Right atrium auricular region (tissue), 2 donors: ENCODE results near the gene MCTP2. TPM values are rescaled to one million over a fixed set of nuclear protein-coding genes. Genes with fewer than 3 reads are reported as not detected.

Source experiments
- DNase-seq: peaks from one replicate; pipeline ENCODE4 v3.0.0-alpha.2; 2019; ENCODE audit warnings: low spot score
- H3K27ac ChIP-seq, 2 donors: fragments of 200-600 bp; sonication (generic); 1 replicate in 1 of 2; 2 replicates in 1 of 2; pipeline ENCODE4 v1.5.1; 2016 to 2019
- H3K27me3 ChIP-seq, 2 donors: fragments of 200-600 bp; sonication (generic); one replicate each; pipeline versions ENCODE4 v1.5.1 to v1.6.0; 2017 to 2019
- H3K36me3 ChIP-seq: fragments of 200-600 bp; sonication (generic); one replicate; pipeline ENCODE4 v1.5.1; 2016
- H3K4me1 ChIP-seq, 2 donors: fragments of 200-600 bp; sonication (generic); one replicate each; pipeline versions ENCODE4 v1.5.1 to v1.6.0; 2017 to 2019
- H3K4me3 ChIP-seq, 2 donors: fragments of 200-600 bp; sonication (generic); 1 replicate in 1 of 2; 2 replicates in 1 of 2; pipeline ENCODE4 v1.5.1; 2017 to 2019; ENCODE audit warnings: mild to moderate bottlenecking in 1 of 2, moderate library complexity in 1 of 2
- H3K9me3 ChIP-seq, 2 donors: fragments of 200-600 bp; sonication (generic); one replicate each; pipeline ENCODE4 v1.5.1; 2019
- total RNA-seq, 2 donors: library from RNA; depleted of rRNA; stranded (reverse); fragments of >200 nt; gene quantifications; one replicate each; pipeline ENCODE4 v1.1.0, GENCODE V29; 2016
- TF ChIP-seq, protein P1 (sequence below), 2 donors: fragments of 200-600 bp; sonication (generic); IDR thresholded peaks; one replicate each; pipeline ENCODE4 v1.5.1; 2019; ENCODE audit warnings: antibody characterized with exemption in 2 of 2

MCTP2 gene
- total RNA-seq, 2 donors from 2014 or later: 2.0 to 5.6 TPM

DNA sequence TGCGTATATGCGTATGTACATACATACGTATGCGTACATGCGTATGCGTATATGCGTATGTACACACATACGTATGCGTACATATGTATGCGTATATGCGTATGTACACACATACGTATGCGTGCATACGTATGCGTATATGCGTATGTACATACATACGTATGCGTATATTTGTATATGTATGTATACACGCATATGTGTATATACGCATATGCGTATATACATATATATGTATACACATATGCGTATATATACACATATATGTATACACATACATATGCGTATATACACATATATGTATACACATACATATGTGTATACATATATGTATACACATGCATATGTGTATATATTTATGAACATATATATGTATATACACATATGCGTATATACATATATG lies 12.1 kb downstream of the MCTP2 start:
- H3K4me1 ChIP-seq: no peaks in the 10 kb centered on the region
- TF ChIP-seq, protein P1, sequence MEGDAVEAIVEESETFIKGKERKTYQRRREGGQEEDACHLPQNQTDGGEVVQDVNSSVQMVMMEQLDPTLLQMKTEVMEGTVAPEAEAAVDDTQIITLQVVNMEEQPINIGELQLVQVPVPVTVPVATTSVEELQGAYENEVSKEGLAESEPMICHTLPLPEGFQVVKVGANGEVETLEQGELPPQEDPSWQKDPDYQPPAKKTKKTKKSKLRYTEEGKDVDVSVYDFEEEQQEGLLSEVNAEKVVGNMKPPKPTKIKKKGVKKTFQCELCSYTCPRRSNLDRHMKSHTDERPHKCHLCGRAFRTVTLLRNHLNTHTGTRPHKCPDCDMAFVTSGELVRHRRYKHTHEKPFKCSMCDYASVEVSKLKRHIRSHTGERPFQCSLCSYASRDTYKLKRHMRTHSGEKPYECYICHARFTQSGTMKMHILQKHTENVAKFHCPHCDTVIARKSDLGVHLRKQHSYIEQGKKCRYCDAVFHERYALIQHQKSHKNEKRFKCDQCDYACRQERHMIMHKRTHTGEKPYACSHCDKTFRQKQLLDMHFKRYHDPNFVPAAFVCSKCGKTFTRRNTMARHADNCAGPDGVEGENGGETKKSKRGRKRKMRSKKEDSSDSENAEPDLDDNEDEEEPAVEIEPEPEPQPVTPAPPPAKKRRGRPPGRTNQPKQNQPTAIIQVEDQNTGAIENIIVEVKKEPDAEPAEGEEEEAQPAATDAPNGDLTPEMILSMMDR (IDR thresholded peaks at IDR 0.05): no peak
- H3K27ac ChIP-seq: no peak overlapping the region
- no peaks in the 10 kb centered on the region for H3K27me3 ChIP-seq
- no peaks in the 10 kb centered on the region for H3K9me3 ChIP-seq
- H3K4me3 ChIP-seq: no peak overlapping the region
- H3K36me3 ChIP-seq: no peaks in the 10 kb centered on the region
- no peak for DNase-seq

DNA sequence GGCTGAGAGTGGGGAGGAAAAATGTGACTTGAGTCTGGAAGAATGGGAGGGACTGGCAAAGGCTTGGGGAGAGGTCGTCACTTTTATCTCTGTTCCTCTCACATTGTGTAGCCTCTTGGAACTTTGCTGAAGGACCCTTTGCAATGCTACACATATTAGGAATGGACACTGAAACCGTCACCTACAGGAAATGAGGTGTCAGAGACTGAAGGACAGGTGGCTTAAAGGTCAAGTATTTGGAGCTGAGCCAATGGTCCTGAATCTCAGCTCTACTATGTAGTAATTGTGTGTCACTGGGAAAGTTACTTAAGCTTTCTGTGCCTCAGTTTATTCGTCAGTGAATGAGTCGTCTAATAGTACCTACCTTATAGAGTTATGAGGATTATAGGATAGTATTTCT lies 14.7 kb downstream of the MCTP2 start:
- no peaks in the 10 kb centered on the region for H3K36me3 ChIP-seq
- H3K4me1 ChIP-seq: no peaks in the 10 kb centered on the region
- H3K27me3 ChIP-seq: no peaks in the 10 kb centered on the region
- DNase-seq: no peak
- no peak overlapping the region for H3K4me3 ChIP-seq
- H3K9me3 ChIP-seq: no peaks in the 10 kb centered on the region
- no peak overlapping the region for H3K27ac ChIP-seq
- TF ChIP-seq, protein P1 (IDR thresholded peaks at IDR 0.05): no peak

DNA sequence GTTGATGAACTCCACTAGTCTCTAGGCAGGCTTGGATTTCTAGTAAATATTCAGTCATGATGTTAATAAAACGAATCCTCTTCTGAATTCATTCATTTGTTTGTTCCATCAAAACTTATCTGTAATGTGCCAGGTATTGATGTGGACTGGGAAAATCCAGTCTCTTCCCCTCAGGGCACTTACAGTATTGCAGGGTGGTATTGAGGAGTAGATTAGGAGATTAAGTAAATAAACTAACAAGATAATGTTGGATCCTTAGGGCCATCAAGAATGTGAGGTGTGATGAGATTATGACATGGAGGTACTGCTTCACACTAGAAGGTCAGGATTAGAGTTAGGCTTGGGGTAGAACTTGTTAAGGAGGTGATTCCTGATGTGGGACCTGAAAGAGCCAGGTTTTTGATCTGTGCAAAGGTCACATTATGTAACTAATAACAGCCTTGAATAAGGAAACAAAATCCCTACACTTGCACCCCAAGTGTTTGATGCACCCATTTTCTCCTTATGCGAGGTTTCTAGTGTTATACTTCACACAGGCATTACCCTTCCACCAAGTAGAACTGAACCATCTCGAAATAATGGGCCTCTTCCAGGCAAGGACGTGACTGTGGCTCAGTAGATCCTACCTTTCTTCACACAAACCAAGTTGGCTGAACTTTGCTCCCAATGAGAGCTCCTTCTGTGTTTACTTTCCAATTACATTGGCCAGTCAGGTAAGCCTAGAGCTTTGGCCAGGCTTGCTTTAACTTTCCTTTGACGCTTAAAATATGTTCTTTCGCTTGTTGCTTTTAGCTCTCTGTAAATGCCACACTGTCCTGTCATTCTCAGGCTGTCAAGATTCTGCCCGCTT lies 16.7 kb downstream of the MCTP2 start:
- H3K9me3 ChIP-seq: no peaks in the 10 kb centered on the region
- no peaks in the 10 kb centered on the region for H3K4me1 ChIP-seq
- no peaks in the 10 kb centered on the region for H3K36me3 ChIP-seq
- TF ChIP-seq, protein P1 (IDR thresholded peaks at IDR 0.05): no peak
- DNase-seq: no peak
- H3K27ac ChIP-seq: no peak overlapping the region
- H3K27me3 ChIP-seq: no peaks in the 10 kb centered on the region
- H3K4me3 ChIP-seq: no peak overlapping the region

DNA sequence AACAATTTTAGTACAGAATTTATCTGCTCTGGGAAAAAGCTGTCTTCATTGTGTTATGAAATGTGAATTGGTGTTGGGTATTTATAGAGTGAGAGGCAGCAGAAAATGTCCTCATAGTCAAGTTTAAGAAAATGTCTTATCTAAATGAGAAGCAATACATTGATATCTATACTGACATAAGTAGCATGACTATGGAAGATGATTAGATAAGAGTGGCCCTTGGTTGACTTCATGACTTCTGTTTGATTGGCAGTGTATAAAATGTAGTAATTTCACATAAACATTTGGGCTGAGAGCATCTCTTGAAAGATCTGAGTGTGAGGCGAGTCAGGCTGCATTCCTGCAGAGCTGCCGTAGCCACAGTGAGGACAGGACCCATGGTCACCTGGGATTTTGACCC lies 19.4 kb downstream of the MCTP2 start:
- H3K4me1 ChIP-seq: no peaks in the 10 kb centered on the region
- no peak for DNase-seq
- H3K27me3 ChIP-seq: no peaks in the 10 kb centered on the region
- H3K27ac ChIP-seq: no peak overlapping the region
- H3K4me3 ChIP-seq: no peak overlapping the region
- H3K36me3 ChIP-seq: no peaks in the 10 kb centered on the region
- H3K9me3 ChIP-seq: no peaks in the 10 kb centered on the region
- TF ChIP-seq, protein P1 (IDR thresholded peaks at IDR 0.05): no peak

DNA sequence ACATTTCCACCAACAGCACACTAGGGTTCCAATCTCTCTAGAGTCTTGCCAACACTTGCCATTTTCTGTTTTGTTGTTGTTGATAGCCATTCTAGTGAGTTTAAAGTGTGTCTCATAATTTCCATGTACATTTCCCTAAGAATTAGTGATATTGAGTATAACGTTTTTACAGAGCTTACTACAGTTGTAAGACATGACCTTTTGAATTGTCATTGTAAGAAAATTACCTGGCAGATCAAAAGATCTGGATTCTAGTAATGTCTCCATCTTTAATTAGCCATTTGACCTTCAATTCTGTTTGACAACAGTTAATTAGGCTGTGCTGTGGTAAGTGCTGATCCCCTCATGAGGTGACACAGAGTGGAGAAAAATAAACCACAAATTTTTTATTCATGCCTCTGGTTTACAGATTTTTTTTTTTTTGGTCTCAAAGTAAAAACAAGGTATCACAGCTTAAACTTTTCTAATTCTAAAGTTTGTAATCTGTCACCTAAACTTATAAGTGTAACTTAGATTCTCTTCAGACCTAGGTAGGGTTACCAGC lies 20.9 kb downstream of the MCTP2 start:
- H3K27ac ChIP-seq: no peak overlapping the region
- no peak overlapping the region for H3K4me3 ChIP-seq

More for the DNA sequence above, 20.9 kb downstream of the MCTP2 start:
- Histone ChIP-seq H3K9me3 (no peaks in the 10 kb centered on the region), H3K4me1 (no peaks in the 10 kb centered on the region), H3K27me3 (no peaks in the 10 kb centered on the region), H3K36me3 (no peaks in the 10 kb centered on the region)
- TF ChIP-seq, protein P1 (IDR thresholded peaks at IDR 0.05): no peak
- DNase-seq: no peak
